Measurements from ENCODE around the gene DCUN1D4. TPM values are rescaled to one million over a fixed set of nuclear protein-coding genes. Genes with fewer than 3 reads are reported as not detected.

DCUN1D4 gene
- total RNA-seq: 100 to 1,000 TPM in 2 of 4 donors, 10 to 100 TPM in 2; 38.2 to 109 (median 88.1) TPM

DNA sequence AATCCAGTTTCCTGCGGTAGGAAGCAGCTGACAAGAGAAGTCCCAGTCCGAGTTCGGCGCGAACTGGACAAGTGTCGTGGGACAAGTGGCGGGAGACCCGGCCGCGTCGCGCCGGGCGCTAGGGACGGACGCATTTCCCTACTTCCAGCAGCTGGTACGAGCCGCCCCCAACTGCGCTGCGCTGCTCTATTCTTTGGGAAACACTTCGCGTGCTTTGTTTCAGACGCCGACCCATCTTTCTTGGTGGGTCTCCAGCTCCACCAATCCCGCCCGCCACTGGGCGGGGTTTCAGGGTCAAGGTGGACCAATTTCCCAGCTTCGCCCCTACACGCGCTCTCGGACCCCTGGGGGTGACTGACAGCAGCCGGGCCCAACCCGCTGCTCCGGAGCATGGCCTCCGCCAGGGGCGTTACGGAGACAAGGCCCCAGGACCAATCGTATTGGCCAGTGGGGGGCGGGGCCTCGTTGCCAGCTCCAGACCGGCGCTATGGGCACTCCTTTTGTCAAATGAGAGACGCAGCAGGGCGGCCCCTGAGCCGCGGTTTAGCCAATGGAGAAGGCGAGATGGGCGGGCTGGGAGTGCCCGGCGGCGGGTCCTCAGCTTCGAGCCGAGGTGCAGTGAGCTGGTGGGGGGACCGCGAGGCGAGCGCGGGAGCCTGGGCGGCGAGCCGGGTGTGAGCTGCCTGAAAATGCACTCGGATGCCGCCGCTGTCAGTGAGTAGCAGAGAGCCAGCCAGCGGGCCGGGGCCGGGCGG is at the start of gene DCUN1D4:
DCUN1D4 (plus strand) TSS at position 600 of the 755 bp plus-strand sequence; CDS start at position 690, 90 bp downstream.
- H3K4me3 ChIP-seq: peak within 1 kb of the TSS; percentile 81 to 98
- no peaks in the 10 kb centered on the region for H3K27me3 ChIP-seq
- no peaks in the 10 kb centered on the region for H3K9me3 ChIP-seq
- DNase-seq: peak; percentile 100
- intact Hi-C loops (cut with DNase I; ENCODE audit: low total_unique reads): no loop called here
- peak within 1 kb of the TSS; percentile 93 to 96 for H3K27ac ChIP-seq
- no peaks in the 10 kb centered on the region for H3K36me3 ChIP-seq
- H3K4me1 ChIP-seq: no peaks in the 10 kb centered on the region
- TF ChIP-seq, protein P1, sequence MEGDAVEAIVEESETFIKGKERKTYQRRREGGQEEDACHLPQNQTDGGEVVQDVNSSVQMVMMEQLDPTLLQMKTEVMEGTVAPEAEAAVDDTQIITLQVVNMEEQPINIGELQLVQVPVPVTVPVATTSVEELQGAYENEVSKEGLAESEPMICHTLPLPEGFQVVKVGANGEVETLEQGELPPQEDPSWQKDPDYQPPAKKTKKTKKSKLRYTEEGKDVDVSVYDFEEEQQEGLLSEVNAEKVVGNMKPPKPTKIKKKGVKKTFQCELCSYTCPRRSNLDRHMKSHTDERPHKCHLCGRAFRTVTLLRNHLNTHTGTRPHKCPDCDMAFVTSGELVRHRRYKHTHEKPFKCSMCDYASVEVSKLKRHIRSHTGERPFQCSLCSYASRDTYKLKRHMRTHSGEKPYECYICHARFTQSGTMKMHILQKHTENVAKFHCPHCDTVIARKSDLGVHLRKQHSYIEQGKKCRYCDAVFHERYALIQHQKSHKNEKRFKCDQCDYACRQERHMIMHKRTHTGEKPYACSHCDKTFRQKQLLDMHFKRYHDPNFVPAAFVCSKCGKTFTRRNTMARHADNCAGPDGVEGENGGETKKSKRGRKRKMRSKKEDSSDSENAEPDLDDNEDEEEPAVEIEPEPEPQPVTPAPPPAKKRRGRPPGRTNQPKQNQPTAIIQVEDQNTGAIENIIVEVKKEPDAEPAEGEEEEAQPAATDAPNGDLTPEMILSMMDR (IDR thresholded peaks at IDR 0.05): peak; percentile 17 to 67 (median 56)
- TF ChIP-seq POLR2A (IDR thresholded peaks at IDR 0.05): peak; percentile 49 to 76

DNA sequence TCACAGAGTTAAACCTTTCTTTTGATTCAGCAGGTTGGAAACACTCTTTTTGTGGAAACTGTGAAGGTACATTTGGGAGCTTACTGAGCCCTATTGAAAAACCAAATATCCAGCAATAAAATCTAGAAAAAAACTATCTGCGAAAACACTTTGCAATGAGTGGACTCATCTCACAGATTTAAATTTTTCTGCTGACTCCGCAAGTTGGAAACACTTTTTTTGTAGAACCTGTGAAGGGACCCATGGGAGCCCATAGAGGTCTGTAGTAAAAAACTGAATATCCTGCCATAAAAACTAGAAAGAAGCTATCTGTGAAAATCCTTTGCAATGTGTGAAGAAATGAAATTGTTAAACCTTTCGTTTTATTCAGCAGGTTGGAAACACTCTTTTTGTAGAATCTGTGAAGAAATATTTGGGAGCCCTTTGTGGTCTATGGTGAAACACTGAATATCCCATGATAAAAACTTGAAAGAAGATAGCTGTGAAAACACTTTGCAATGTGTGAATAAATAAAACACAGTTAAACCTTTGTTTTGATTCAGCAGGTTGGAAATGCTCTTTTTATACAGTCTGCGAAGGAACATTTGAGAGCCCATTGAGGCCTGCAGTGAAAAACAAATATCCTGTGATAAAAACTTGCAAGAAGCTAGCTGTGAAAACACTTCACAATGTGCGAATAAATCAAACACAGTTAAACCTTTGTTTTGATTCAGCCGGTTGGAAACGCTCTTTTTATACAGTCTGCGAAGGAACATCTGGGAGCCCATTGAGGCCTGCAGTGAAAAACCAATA is 22.3 kb upstream of the DCUN1D4 start:
- no peak for DNase-seq
- no peak overlapping the region for H3K4me3 ChIP-seq
- H3K4me1 ChIP-seq: no peaks in the 10 kb centered on the region
- no peaks in the 10 kb centered on the region for H3K36me3 ChIP-seq
- no peak overlapping the region for H3K27ac ChIP-seq
- intact Hi-C loops (cut with DNase I; ENCODE audit: low total_unique reads): no loop called here
- no peaks in the 10 kb centered on the region for H3K27me3 ChIP-seq
- TF ChIP-seq POLR2A (IDR thresholded peaks at IDR 0.05): no peak
- TF ChIP-seq, protein P1 (IDR thresholded peaks at IDR 0.05): no peak
- H3K9me3 ChIP-seq: peaks cover 0 to 6% of the 10 kb centered on the region in 2 donors

DNA sequence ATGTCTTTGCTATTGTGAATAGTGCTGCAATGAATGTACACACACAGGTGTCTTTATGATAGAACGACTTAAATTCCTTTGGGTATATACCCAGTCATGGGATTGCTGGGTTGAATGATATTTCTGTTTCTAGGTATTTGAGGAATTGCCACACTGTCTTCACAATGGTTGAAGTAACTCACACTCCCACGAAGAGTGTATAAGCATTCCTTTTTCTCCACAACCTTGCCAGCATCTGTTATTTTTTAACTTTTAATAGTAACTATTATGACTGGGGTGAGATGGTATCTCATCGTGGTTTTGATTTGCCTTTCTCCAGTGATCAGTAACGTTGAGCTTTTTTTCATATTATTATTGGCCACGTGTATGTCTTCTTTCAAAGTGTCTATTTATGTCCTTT is 17.6 kb upstream of the DCUN1D4 start:
- no peak for DNase-seq
- no peaks in the 10 kb centered on the region for H3K4me1 ChIP-seq
- no peak overlapping the region for H3K27ac ChIP-seq
- H3K36me3 ChIP-seq: no peaks in the 10 kb centered on the region
- TF ChIP-seq, protein P1 (IDR thresholded peaks at IDR 0.05): no peak
- no peaks in the 10 kb centered on the region for H3K27me3 ChIP-seq
- H3K4me3 ChIP-seq: no peak overlapping the region
- intact Hi-C loops (cut with DNase I; ENCODE audit: low total_unique reads): no loop called here
- H3K9me3 ChIP-seq: no peaks in the 10 kb centered on the region

DNA sequence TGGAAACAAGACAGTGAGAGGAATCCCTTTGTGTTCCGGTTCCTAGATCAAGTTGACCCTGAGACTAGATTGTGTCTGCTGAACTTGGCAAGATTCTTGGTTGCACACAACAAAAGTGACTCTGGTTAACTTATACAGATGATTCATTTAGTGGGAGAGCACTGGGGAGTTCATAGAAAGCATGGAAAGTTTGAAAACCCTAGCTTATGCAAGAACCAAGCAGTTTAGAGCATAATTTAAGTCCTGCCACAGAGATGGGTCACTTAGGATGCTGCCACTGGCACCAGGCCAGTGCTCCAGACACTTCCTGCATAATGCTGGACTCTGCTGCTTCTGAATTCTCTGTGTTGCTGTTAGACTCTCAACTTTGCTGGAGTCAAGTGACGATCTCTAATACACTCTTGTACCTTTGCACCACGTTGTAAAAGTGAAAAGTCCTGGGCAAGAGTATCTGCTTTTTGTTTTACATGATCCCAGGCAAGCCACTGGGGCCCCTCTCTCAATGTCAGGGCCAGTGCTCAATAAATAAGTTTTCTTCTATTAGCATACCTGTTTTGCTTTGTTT is 12.7 kb upstream of the DCUN1D4 start:
- Histone ChIP-seq H3K36me3 (no peaks in the 10 kb centered on the region), H3K27me3 (no peaks in the 10 kb centered on the region), H3K9me3 (no peaks in the 10 kb centered on the region), H3K27ac (no peak overlapping the region), H3K4me1 (no peaks in the 10 kb centered on the region), H3K4me3 (no peak overlapping the region)
- TF ChIP-seq, protein P1 (IDR thresholded peaks at IDR 0.05): no peak
- no peak for TF ChIP-seq POLR2A (IDR thresholded peaks at IDR 0.05)
- no peak for DNase-seq
- intact Hi-C loops (cut with DNase I; ENCODE audit: low total_unique reads): no loop called here

DNA sequence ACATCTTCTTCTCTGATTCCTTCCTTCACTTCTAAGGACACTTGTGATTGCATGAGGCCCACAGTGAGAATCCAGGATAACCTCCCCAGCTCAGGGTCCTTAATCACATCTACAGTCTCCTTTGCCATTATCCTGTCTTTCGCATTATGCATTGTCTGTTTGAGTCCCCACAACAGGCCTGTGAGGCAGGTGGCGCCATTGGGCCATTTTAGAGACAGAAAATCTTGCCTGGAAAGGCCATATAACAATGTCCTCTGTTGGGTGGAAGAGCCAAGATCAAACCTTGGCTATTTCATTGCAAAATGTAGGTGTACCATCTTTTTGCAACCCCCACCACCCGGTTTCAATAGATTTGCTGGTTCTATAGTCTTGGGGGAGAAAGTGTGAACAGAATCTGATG is 11.8 kb upstream of the DCUN1D4 start:
- peak; percentile 40 to 64 for DNase-seq
- Histone ChIP-seq H3K4me3 (no peak overlapping the region), H3K27me3 (no peaks in the 10 kb centered on the region), H3K4me1 (no peaks in the 10 kb centered on the region), H3K9me3 (no peaks in the 10 kb centered on the region), H3K27ac (no peak overlapping the region), H3K36me3 (no peaks in the 10 kb centered on the region)
- intact Hi-C loops (cut with DNase I; ENCODE audit: low total_unique reads): no loop called here
- TF ChIP-seq POLR2A (IDR thresholded peaks at IDR 0.05): no peak
- TF ChIP-seq, protein P1 (IDR thresholded peaks at IDR 0.05): peak; percentile 49 to 64 (median 62)
